Esophagus (tissue), 2 donors: ENCODE measurements around the gene PHOSPHO1. TPM values are rescaled to one million over a fixed set of nuclear protein-coding genes. Genes with fewer than 3 reads are reported as not detected.
"Not testable (repeated sequence)": the region's sequence is repeated elsewhere in the genome, so short reads cannot be mapped to it uniquely, and the experiment has no call there.

Experiments
- H3K27ac ChIP-seq, 2 donors: one replicate each; pipeline ENCODE4 v1.5.1; 2013; ENCODE audit warnings: low read depth in 2 of 2, mild to moderate bottlenecking in 2 of 2, inconsistent platforms in 1 of 2, low read length in 1 of 2, moderate library complexity in 1 of 2
- H3K27me3 ChIP-seq, 2 donors: one replicate each; pipeline ENCODE4 v1.6.1; 2013; ENCODE audit warnings: low read length in 2 of 2, control low read depth in 1 of 2, mild to moderate bottlenecking in 1 of 2; ENCODE audit not compliant: insufficient read depth in 2 of 2, control insufficient read depth in 1 of 2
- H3K36me3 ChIP-seq, 2 donors: one replicate each; pipeline ENCODE4 v1.6.1; 2013; ENCODE audit warnings: low read length in 1 of 2; ENCODE audit not compliant: control insufficient read depth in 2 of 2, insufficient read depth in 2 of 2
- H3K4me1 ChIP-seq, 2 donors: one replicate each; pipeline ENCODE4 v1.6.1; 2013; ENCODE audit warnings: low read length in 1 of 2; ENCODE audit not compliant: control insufficient read depth in 2 of 2, insufficient read depth in 2 of 2
- H3K4me3 ChIP-seq, 2 donors: one replicate each; pipeline ENCODE4 v1.5.1; 2013; ENCODE audit warnings: low read length in 2 of 2, mild to moderate bottlenecking in 2 of 2, low read depth in 1 of 2, moderate library complexity in 1 of 2
- H3K9me3 ChIP-seq, 2 donors: one replicate each; pipeline ENCODE4 v1.6.1; 2013; ENCODE audit warnings: mild to moderate bottlenecking in 2 of 2, low read depth in 1 of 2, low read length in 1 of 2, moderate library complexity in 1 of 2; ENCODE audit not compliant: control insufficient read depth in 2 of 2, insufficient read depth in 1 of 2
- WGBS, 2 donors: extraction: QIAGEN DNeasy Blood & Tissue Kit; methylation state at CpG; one replicate each; pipeline ENCODE4 v1.1.7; 2013; 5-methylcytosine and 5-hydroxymethylcytosine counted together
- polyA plus RNA-seq, 2 donors: library from polyadenylated mRNA; stranded (reverse); fragments of 200-250 nt; gene quantifications; one replicate each; pipeline ENCODE4 v1.2.3, GENCODE V29; 2013
- donor health status: healthy with polysubstance abuse.
- donor health status: Bipolar disorder and iron deficiency.

Gene PHOSPHO1
- polyA plus RNA-seq, 2 donors, result 0.05 to 0.06 TPM

DNA sequence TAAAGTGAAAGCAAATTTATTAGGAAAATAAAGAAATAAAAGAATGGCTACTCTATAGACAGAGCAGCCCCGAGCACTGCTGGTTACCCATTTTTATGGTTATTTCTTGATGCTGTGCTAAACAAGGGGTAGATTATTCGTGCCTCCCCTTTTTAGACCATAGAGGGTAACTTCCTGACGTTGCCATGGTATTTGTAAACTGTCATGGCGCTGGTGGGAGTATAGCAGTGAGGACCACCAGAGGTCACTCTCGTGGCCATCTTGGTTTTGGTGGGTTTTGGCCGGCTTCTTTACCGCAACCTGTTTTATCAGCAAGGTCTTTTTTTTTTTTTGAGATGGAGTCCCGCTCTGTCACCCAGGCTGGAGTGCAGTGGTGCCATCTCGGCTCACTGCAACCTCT, 31.0 kb upstream of the PHOSPHO1 start:
- H3K36me3 ChIP-seq, H3K27me3 ChIP-seq, H3K27ac ChIP-seq, H3K4me3 ChIP-seq, H3K4me1 ChIP-seq, H3K9me3 ChIP-seq: not testable (repeated sequence)
- WGBS, 2 donors, result 91% methylated on average over 9 of the region's 9 CpGs

DNA sequence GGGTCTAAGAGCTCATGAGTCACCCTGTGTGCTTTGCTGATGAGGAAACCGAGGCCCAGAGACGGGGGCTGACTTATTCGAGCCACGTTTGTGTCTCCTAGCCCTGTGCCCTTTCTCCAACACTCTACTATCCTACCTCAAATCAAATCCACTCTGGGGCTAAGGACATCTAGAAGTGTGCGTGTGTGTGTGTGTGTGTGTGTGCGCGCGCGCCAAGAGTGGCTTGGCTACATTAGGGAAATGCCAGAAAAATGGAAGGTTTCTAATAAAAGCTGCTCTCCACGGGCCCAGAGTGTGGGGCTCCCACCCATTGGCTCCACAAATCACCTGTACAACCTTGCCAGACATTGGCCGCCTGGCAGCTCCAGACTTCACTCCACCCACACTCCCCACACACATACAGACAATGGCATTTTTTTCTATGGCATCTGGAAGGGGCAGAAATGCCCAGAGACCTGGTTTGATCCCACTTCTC, 30.3 kb upstream of the PHOSPHO1 start:
- 37 to 56% methylated on average over 11 of the region's 11 CpGs for WGBS, 2 donors
- H3K27ac ChIP-seq, result peak overlapping the region in 1 of 2 donors; percentile 28
- peak overlapping the region; percentile 47 to 72 for H3K4me3 ChIP-seq
- H3K27me3 ChIP-seq, result no peaks in the 10 kb centered on the region
- H3K4me1 ChIP-seq, result peaks cover 0 to 2% of the 10 kb centered on the region in 2 donors
- H3K9me3 ChIP-seq, result no peaks in the 10 kb centered on the region
- H3K36me3 ChIP-seq, result no peaks in the 10 kb centered on the region

DNA sequence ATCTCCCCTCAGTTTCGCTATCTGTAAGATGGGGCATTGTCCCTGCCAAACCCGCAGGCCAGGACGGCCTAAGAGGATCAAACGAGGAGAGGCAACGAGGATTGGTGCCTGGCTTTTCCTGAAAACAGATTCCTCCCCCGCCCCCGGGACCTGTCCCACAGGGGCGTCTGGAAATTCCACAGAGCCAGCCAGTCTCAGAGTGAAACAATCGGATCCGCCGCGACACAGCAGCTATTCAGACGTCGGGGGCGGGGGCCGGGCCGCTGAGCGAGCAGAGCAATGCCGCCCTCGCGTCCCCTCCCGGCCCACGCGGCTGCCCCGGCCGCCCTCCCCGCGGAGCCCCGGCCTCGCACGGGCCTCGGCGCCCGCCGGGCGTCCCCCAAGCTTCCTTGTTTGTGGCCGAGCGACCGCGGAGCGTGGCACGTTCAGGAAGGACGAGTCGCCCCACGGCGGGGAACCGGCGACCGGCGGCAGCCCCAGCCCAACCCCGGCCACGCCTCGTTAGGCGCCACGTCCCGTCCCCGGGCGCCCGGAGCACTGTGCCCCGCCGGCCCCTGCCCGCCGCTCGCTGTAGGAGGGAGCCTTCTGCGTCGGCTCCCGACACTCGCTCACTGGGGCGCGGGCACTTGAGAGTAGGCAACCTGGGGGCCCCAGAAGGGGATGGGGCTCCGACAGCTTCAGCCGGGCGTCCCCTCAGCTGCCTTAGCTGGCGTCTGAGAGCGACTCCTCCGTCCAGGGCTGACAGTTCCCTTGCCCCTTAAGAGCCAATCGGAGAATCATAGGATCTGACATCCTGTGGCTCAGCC, 29.6 kb upstream of the PHOSPHO1 start:
- Histone ChIP-seq H3K27me3 (no peaks in the 10 kb centered on the region), H3K4me3 (peak overlapping the region; percentile 47 to 72), H3K27ac (peak overlapping the region in 1 of 2 donors; percentile 35), H3K9me3 (no peaks in the 10 kb centered on the region), H3K4me1 (peaks cover 0 to 2% of the 10 kb centered on the region in 2 donors), H3K36me3 (no peaks in the 10 kb centered on the region)
- 1% methylated on average over 76 to 77 of the region's 77 CpGs for WGBS, 2 donors

DNA sequence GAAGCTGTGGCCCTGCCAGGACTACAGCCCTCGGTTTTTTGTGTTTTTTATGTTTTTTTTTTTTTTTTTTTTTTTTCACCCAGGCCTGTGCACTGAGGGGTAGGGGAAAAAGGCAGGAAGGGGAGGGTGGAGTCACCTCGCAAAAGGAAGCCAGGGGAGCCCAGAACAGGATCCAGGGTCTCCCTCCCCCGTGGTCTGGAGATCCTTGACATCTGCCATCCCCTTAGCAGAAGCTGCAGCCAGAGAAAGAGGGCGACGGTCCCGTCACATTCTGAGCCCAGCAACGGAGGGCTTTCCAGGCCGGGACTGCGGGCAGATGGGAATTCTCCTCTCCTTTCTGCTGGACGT, 29.1 kb upstream of the PHOSPHO1 start:
- Histone ChIP-seq H3K27ac (peak overlapping the region in 1 of 2 donors; percentile 35), H3K4me1 (peaks cover 0 to 2% of the 10 kb centered on the region in 2 donors), H3K4me3 (peak overlapping the region; percentile 47 to 72), H3K27me3 (no peaks in the 10 kb centered on the region), H3K9me3 (no peaks in the 10 kb centered on the region), H3K36me3 (no peaks in the 10 kb centered on the region)
- 15 to 18% methylated on average over 6 to 10 of the region's 10 CpGs for WGBS, 2 donors

DNA sequence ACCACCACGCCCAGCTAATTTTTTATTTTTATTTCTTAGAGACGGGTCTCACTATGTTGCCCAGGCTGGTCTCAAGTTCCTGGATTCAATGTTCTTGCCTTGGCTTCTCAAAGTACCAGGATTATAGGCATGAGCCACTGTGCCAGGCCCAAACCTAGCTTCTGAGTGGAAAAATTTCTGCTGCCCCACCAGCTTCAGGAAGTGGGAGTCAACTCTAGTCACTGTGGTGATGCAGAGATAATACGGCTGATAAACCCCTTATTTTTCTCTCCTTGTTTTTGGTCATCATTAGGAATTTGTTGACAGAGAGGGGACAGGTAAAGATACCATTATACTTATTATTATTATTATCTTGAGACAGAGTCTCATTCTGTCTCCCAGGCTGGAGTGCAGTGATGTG, 27.8 kb upstream of the PHOSPHO1 start:
- Histone ChIP-seq H3K27ac (no peak overlapping the region), H3K4me3 (no peak overlapping the region), H3K36me3 (no peaks in the 10 kb centered on the region), H3K4me1 (peaks cover 0 to 2% of the 10 kb centered on the region in 2 donors), H3K9me3 (no peaks in the 10 kb centered on the region), H3K27me3 (no peaks in the 10 kb centered on the region)
- WGBS, 2 donors, result 84 to 86% methylated on average over 3 of the region's 3 CpGs

DNA sequence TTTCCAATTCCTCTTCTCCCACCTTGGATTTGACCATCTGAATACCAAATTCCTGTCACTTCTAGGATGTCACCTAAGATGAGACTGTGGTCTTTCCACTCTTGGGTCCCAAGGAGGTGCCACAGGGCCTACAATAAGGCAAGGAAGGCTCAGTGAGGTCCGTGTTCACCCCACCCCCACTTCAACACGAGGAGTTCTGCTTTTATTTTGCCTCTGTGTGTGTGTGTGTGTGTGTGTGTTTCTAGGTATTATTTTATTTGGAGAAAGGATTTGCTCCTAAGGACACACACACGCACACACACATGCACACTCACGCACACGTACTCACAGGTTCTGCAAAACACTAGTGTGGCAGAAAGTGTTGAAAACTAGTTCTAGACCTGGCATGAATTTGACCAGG, 24.5 kb upstream of the PHOSPHO1 start:
- 55 to 79% methylated on average over 5 of the region's 5 CpGs for WGBS, 2 donors

DNA sequence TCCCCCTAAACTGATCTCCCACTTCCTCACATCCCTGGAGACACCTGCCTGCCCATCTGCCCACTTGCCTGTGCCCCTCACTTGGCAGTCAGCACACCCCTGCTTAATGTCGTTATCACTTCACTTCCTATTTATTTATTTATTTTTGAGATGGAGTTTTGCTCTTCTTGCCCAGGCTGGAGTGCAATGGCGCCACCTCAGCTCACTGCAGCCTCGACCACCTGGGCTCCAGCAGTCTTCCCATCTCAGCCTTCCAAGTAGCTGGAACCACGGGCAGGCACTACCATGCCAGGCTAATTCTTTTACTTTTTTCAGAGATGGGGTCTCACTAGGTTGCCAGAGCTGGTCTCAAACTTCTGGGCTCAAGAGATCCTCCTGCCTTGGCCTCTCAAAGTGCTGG, 23.5 kb upstream of the PHOSPHO1 start:
- Histone ChIP-seq H3K4me3 (no peak overlapping the region), H3K4me1 (no peaks in the 10 kb centered on the region), H3K27ac (no peak overlapping the region), H3K9me3 (no peaks in the 10 kb centered on the region), H3K27me3 (no peaks in the 10 kb centered on the region), H3K36me3 (no peaks in the 10 kb centered on the region)
- WGBS, 2 donors, result 69% methylated on average over 4 of the region's 4 CpGs

More for the DNA sequence above, 24.5 kb upstream of the PHOSPHO1 start:
- Histone ChIP-seq H3K9me3 (no peaks in the 10 kb centered on the region), H3K4me3 (no peak overlapping the region), H3K4me1 (peaks cover 0 to 2% of the 10 kb centered on the region in 2 donors), H3K36me3 (no peaks in the 10 kb centered on the region), H3K27me3 (no peaks in the 10 kb centered on the region), H3K27ac (no peak overlapping the region)

DNA sequence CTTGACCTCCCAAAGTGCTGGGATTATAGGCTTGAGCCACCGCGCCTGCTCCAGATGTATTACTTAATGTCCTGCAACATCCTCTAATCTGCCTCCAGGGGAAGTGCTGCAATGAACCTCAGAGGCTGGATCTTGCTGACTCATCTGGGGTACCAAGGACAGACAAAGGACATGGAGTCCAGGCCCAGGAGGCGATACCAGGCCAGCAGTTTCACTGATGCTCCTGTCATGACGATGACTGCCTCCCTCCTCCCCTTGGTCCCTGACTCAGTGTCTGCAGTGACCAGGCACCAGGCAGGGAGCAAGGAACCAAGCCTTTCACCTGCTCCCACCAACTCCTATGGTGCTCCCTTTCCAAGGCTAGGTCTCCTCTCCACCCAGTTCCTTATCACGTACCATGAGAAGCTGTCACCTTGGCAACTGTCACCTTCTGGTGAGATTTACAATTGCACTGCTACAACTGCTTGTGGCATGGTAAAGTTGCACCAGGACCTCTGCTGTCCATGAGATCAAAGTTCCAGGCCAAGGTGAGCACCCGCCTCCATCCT, 21.6 kb upstream of the PHOSPHO1 start:
- WGBS, 2 donors, result 75 to 87% methylated on average over 6 of the region's 6 CpGs
- Histone ChIP-seq H3K9me3 (no peaks in the 10 kb centered on the region), H3K27me3 (no peaks in the 10 kb centered on the region), H3K4me3 (no peak overlapping the region), H3K27ac (no peak overlapping the region), H3K36me3 (no peaks in the 10 kb centered on the region), H3K4me1 (no peaks in the 10 kb centered on the region)

DNA sequence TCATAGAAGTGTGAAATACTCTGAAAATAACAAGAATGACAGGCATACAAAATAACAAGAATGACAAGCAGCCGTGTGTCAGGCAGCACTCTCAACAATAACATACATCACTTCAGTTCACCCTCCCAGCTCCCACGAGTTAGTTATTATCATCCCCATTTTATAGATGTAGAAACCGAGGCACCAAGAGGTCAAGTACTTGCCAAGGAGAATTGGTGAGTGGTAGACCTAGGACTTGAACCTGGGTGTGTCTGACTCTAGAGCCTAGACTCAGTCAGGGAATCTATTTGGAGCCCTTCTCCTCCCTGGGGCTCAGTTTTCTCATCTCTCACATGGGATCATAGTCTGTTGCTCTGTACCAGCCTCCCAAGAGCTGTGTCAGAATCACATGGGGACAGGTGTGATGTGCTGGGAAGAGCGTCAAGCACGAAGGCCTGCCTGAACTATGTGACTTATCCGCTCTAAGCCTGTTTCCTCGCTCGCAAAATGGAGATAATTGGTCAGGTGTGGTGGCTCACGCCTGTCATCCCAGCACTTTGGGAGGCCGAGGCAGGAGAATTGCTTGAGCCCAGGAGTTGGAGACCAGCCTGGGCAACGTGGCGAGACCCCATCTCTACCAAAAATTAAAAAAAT, 19.4 kb upstream of the PHOSPHO1 start:
- Histone ChIP-seq H3K36me3 (no peaks in the 10 kb centered on the region), H3K4me1 (no peaks in the 10 kb centered on the region), H3K4me3 (no peak overlapping the region), H3K9me3 (no peaks in the 10 kb centered on the region), H3K27me3 (no peaks in the 10 kb centered on the region), H3K27ac (no peak overlapping the region)
- WGBS, 2 donors, result 87 to 90% methylated on average over 12 of the region's 12 CpGs
